Renal cortex interstitium (tissue), 15 donors: ENCODE results near the gene GTF2H1. TPM values are rescaled to one million over a fixed set of nuclear protein-coding genes. Genes with fewer than 3 reads are reported as not detected.

ENCODE experiments used
- DNase-seq, 11 donors: peaks; one replicate each; pipeline ENCODE4 v3.0.0-alpha.2; 2013; ENCODE audit warnings: low read depth in 9 of 11, low spot score in 4 of 11; ENCODE audit errors: extremely low read depth in 1 of 11
- long read RNA-seq, 16 experiments: transcript quantifications; one replicate each; lab custom pipeline, GENCODE V29; 2026
- polyA plus RNA-seq, 3 donors: library from polyadenylated mRNA; unstranded; fragments of 120-200 nt; gene quantifications; one replicate each; pipeline ENCODE4 v1.2.1, GENCODE V29; 2013; ENCODE audit not compliant: insufficient read length in 3 of 3

GTF2H1 gene
- 10 to 100 TPM; 49.3 to 61.0 (median 60.9) TPM for polyA plus RNA-seq
- long read RNA-seq, donor 1, partial matches to known transcripts: 0 of 4 reads
- long read RNA-seq, donor 1, other reads (novel, unspliced or antisense): 0 of 4 reads
- long read RNA-seq, donor 2, partial matches to known transcripts: 0 of 4 reads
- long read RNA-seq, donor 2, other reads (novel, unspliced or antisense): 0 of 4 reads
- long read RNA-seq, donor 3, transcript GTF2H1-201 (15 exons, 2,982 nt): major isoform, 12 of 14 reads
- long read RNA-seq, donor 3, partial matches to known transcripts: 0 of 14 reads
- long read RNA-seq, donor 3, other reads (novel, unspliced or antisense): 0 of 14 reads
- long read RNA-seq, donor 4, transcript GTF2H1-201 (15 exons, 2,982 nt): major isoform, 6 of 7 reads
- long read RNA-seq, donor 4, partial matches to known transcripts: 0 of 7 reads
- long read RNA-seq, donor 4, other reads (novel, unspliced or antisense): 0 of 7 reads
- long read RNA-seq, donor 5: 0 reads
- long read RNA-seq, donor 6, transcript GTF2H1-201 (15 exons, 2,982 nt): major isoform, 8 of 15 reads
- long read RNA-seq, donor 6, partial matches to known transcripts: 0 of 15 reads
- long read RNA-seq, donor 6, other reads (novel, unspliced or antisense): 0 of 15 reads
- long read RNA-seq, donor 7, partial matches to known transcripts: 0 of 3 reads
- long read RNA-seq, donor 7, other reads (novel, unspliced or antisense): 0 of 3 reads
- long read RNA-seq, donor 8, transcript GTF2H1-201 (15 exons, 2,982 nt): major isoform, 7 of 15 reads
- long read RNA-seq, donor 8, partial matches to known transcripts: 5 of 15 reads
- long read RNA-seq, donor 8, other reads (novel, unspliced or antisense): 0 of 15 reads
- long read RNA-seq, donor 9, transcript GTF2H1-201 (15 exons, 2,982 nt): major isoform, 5 of 13 reads
- long read RNA-seq, donor 9, partial matches to known transcripts: 0 of 13 reads
- long read RNA-seq, donor 9, other reads (novel, unspliced or antisense): 0 of 13 reads
- long read RNA-seq, donor 10, partial matches to known transcripts: 0 of 6 reads
- long read RNA-seq, donor 10, other reads (novel, unspliced or antisense): 0 of 6 reads
- long read RNA-seq, donor 11, partial matches to known transcripts: 5 of 8 reads
- long read RNA-seq, donor 11, other reads (novel, unspliced or antisense): 0 of 8 reads
- long read RNA-seq, donor 12, partial matches to known transcripts: 0 of 5 reads
- long read RNA-seq, donor 12, other reads (novel, unspliced or antisense): 0 of 5 reads
- long read RNA-seq, donor 13: 0 reads
- long read RNA-seq, donor 14, partial matches to known transcripts: 0 of 3 reads
- long read RNA-seq, donor 14, other reads (novel, unspliced or antisense): 0 of 3 reads
- long read RNA-seq, donor 15, partial matches to known transcripts: 10 of 13 reads
- long read RNA-seq, donor 15, other reads (novel, unspliced or antisense): 0 of 13 reads
- long read RNA-seq, donor 16, transcript GTF2H1-208 (6 exons, 932 nt): minor isoform, 7 of 37 reads
- long read RNA-seq, donor 16, transcript GTF2H1-201 (15 exons, 2,982 nt): major isoform, 18 of 37 reads
- long read RNA-seq, donor 16, partial matches to known transcripts: 7 of 37 reads
- long read RNA-seq, donor 16, other reads (novel, unspliced or antisense): 0 of 37 reads

DNA sequence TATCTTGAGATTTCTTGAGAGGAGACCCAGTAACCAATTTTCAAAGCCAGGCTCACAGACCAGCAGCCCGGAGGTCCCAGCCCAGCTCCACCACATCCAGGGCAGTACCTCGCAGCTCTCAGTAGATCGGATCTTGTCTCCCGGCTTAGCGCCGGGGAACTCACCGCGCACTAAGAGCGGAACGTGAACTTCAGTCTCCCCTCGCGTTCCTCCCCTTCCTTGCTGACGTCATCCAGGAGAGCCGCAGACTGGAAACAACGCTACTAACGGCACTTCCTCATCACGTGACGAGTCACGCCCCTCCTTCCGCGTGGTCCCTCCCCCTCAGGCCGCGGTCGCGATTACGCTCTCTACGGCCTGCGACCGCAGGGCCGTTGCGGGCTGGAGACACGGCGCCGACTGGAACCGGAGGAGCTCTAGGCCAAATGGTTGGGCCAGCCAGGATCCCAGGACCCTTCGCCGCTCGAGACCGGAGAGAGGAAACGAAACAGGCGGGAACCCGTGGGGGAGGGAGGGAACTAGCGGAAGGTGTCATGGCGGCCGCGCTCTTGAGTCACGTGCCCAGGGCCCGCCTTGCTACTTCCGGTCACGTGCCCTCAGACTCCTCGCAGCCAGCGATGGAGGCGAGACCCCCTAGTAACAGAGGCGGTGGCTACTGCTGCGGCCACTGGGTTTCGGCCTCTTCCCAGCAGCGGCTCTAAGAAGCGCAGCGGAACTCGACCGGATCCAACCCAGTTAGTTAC is at the start of gene GTF2H1, which contains the start of gene HPS5:
GTF2H1 (plus strand) TSS at position 599 of the 743 bp plus-strand sequence. CDS start 10,508 bp downstream, outside the sequence.
HPS5 (minus strand) TSS at position 172 of the 743 bp plus-strand sequence. CDS start 4,282 bp downstream, outside the sequence.
- peak; percentile 94 to 98 (median 97) for DNase-seq

DNA sequence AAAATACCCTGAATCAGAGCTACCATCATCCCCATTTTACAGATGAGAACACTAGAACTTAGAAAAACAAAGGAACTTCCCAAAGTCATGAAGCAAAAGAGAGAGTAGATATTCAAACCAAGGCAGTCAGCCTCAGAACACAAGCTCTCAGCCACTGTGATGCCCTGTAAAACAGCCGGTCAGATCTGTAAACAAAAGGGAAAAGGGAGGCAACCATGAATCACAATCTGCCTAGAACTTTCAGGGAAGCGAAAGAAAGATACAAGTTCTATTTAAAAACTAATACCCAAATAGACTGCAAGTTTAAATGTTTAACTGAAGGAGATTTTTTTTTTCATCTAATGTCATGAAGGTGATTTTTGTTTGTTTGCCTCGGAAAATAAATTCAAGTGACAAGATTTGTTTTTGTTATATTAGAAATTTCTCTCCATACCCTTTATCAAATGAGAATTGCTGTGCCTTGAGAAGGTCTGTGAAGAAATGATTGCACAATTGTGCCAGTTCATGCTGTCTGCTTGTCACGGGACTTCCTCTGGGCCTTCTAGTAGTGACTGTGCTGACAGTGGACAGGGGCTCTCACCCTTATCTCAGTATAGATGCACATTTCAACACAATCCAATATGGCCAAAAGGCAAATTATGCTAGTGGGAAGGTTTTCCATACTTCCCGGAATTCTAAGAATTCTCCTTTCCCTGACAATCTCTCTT is 44.6 kb upstream of the GTF2H1 start:
- DNase-seq: no peak

DNA sequence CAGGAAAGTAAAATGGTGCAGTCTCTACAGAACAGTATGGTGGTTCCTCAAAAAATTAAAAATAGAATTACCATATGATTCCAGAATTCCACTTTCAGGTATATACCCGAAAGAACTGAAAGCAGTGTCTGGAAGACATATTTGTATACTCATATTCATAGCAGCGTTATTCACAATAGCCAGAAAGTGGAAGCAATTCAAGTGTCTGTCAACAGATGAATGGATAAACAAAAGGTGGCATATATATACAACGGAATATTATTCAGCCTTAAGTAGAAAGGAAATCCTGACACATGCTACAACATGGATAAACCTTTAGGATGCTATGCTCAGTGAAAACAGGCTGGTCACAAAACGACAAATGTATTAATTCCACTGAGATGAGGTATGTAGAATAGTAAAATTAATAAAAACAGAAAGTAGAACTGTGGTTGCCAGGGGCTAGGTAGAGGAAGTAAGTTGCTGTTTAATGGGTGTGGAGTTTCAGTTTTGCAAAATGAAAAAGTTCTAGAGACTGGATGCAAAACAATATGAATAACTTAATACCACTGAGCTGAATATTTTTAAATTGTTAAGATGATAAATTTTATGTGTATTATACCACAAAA is 41.8 kb upstream of the GTF2H1 start:
- no peak for DNase-seq

DNA sequence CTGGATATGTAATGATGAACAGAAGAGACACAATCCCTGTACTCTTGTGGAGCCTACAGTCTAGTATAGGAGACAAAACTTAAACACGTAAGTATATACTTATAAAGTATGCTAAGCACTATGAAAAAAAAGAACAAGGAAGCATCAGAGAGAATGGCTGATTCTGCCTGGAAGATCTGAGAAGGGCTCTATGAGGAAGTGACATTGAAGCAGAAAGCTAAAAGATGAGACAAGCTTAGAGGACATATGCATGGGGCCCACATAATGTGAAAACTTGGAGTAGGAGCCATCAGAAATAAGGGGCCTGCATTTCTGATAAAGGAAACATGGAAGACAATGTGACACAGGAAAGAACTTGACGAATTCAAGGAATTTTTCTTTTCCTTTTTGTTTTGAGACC is 39.7 kb upstream of the GTF2H1 start:
- no peak for DNase-seq

DNA sequence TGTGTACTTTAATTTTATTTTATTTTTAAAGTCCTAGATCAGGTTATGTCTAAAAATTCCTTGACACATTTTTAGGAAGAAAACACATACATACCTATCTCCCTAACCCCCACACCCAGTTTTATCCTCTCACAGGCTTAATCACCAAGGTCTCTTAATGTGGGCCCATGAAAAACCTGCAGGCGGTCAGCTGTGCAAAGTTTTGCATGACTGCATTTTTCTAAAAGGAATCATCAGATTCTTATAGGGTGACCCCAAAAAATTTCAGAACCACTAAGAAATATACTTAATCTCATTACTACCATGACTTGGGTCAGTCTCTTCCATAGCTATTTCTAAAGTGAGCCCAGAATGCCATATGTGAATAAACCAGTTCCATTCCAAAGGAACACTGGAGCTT is 36.5 kb upstream of the GTF2H1 start:
- DNase-seq: no peak

DNA sequence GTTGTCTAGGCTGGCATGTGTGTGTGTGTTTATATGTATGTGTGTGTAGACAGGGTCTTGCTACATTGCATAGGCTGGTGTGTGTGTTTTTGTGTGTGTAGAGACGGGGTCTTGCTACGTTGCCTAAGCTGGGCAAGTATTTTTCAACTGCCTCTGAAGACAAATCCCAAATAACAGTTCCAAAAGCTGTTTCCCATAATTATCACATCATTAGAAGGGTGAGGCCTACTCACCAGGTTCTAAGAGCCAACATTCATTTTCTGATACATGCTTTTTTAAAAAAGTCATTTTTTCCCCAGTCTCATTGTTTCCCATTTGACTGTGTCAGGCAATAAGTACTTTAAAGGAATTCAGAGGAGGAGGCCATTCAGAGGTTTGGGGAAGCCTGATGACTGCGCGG is 33.5 kb upstream of the GTF2H1 start:
- no peak for DNase-seq

DNA sequence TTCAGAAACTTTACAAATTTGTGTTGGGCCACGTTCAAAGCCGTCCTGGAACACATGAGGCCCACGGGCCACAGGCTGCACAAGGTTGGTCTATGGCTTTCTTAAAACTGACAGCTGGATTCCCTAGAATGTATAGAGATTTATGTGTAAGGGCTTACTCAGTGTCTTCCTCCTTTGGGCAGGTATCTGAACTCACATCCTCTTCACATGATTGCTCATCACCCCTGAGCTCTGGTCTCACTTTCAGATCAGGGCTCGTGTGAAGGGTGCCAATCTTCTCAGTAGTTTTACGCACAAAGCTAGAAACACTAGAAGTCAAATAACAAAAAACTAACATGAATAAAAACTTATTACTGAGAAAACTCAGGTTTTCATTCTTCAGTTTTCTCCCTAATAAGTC is 27.5 kb upstream of the GTF2H1 start:
- no peak for DNase-seq

DNA sequence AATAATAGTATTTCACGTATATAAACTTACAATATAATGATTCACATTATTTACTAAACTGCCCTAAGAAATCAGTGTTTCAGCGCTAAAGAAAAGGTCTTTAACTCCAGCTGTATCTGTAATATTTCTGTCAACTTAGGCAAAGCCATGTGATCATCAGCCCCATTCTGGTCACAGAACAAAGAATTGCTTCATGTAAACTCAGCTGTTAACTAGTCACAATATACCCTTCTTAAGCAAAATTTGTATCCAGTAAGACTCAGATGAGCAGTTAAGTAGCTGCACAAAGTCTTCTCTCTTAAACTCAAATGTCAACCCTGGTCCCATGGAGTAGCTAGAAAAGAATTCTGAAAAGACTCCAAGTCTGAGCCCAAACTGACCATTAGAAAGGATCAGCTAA is 27.1 kb upstream of the GTF2H1 start:
- DNase-seq: no peak

DNA sequence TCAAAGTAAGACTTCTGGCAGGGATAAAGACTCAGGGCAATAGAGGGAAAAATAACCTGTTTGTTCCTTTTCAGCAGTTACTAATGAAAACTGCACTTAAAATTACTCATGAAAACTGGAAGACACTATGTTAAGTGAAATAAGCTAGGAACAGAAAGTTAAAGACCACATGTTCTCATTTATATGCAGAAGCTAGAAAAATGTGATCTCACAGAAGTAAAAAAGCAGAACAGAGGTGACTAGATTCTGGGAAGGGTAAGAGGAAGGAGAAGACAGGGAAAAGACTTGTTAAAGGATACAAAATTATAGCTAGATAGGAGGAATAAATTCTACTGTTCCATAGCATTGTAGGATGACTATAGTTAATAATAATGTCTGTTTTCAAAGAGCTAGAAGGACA is 22.6 kb upstream of the GTF2H1 start:
- no peak for DNase-seq

DNA sequence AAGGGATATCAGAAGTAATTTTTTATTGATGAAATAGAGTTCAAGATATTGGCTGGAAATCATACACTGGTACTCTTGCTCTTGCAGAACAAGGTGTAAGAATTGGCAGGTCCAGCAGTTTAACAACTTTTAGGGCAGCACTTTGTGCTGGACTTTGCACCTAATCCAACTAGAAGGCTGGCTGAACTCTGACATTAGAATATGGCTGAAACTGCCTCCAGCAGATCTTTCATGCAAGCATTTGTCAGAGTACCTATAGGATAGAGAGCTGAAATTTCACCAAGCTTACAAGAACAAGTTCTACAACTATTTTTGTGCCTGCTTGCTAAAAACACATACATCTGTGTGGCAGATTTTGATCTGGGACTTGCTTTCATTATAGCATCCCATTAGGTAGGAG is 17.6 kb upstream of the GTF2H1 start:
- no peak for DNase-seq

DNA sequence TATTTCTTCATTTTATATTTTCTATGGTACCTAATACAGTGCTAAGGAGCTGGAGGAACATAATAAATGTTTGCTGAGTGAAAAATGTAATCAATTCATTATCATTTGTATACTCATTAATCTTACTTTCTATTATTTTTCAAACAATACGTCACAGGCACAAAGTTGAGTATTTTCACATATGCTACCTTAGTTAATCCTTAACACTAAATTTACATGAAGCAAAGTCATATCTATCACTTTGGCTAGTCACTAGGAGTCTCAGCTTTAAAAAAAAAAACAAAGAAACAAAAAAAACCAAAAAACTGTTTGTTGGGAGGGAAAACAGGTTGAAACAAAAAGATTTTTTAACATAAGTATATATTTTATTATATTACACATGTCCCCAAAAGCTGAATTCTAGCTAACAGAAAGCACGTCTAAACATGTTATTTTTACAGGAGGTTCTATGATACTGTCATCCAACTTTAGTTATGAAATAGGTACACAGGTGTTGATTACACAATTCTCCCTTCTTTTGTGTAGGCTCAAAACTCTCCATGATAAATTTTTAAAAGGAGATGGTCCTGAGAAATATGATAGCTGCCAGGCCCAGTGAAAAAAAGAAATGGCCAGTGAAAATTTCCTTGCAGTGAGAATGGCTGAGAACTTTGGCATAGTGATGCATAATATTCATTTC is 14.8 kb upstream of the GTF2H1 start:
- no peak for DNase-seq

DNA sequence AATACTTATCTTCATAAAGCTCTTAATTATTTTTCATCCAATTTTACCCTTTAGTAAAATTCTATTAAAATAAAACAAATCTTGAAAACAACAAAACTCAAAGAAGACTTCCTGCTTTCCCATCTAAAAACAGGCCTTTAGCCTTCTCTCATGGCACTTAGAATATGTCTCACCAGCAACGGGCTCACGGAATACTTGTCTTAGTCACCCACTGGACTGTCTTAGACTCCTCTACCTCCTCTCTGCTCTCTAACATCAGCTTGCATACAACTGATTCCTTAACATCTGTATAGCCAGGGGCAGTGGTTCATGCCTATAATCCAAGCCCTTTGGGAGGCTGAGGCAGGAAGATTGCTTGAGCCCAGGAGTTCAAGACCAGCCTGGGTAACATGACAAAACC is 14.1 kb upstream of the GTF2H1 start:
- DNase-seq: no peak

DNA sequence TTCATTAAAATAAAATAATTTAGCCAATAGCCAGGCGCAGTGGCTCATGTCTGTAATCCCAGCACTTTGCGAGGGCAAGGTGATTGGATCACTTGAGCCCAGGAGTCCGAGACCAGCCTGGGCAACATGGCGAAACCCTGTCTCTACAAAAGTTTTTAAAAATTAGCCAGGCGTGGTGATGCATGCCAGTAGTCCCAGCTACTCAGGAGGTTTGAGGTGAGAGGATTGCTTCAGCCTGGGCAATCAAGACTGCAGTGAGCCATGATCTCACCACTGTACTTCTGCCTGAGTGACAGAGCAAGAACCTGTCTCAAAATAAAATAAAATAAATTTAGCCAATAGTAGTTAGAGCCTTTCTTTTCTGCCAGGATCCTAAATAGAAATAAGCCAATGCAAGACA is 12.7 kb upstream of the GTF2H1 start:
- no peak for DNase-seq

DNA sequence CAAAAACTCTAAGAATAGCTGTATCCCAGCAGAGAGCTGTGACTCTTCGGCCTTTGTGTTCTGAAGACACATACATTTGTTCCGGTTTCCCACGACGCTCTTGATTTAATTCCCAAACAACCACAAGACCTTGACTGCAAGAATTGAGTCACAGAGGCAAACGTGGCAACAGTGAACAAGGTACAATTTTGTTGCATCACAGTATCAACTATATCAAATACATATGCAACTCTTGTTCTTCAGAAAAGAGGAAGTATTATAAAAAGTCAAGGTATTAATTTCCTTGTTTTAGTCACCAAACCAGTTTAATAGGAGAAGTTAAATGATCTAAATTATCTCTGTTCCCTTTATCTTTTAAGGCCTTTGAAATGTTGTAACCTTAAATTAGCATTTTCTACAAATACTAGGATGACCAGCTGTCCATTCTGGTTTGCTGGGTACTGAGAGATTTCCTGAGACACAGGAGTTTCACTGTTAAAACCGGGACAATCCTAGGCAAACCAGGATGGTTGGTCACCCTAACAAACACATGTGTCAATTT is 11.5 kb upstream of the GTF2H1 start:
- DNase-seq: no peak

DNA sequence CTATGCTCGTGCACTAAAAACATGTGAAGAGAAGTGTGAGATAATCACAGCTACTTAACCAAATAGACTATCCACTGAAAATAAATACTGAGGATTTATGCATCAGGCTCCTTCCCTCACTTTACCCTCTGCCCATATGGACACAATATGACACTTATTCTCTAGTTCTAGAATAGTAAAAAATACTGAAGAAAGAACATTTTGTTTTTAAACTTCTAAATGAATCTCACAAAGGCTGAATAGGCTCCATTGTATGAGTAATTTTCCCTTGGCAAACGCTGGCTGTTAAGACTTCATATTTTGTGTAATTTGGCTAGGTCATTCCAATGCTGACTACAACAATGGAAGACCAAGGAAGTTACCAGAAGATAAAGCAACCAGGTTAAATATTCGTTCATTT is 10.4 kb upstream of the GTF2H1 start:
- no peak for DNase-seq
